Stomach smooth muscle (tissue), 2 donors: ENCODE measurements around the gene ACE2.

ENCODE experiments used
- H3K27ac ChIP-seq: one replicate; pipeline ENCODE4 v1.7.0; 2013; ENCODE audit warnings: mild to moderate bottlenecking, low read length, inconsistent platforms
- H3K27me3 ChIP-seq, 2 donors: one replicate each; pipeline ENCODE4 v1.7.0; 2013; ENCODE audit warnings: low read length in 2 of 2; ENCODE audit not compliant: insufficient read depth in 2 of 2, control insufficient read depth in 1 of 2
- H3K36me3 ChIP-seq, 2 donors: one replicate each; pipeline ENCODE4 v1.7.0; 2013; ENCODE audit warnings: low read length in 2 of 2; ENCODE audit not compliant: control insufficient read depth in 2 of 2, insufficient read depth in 2 of 2
- H3K4me1 ChIP-seq: one replicate; pipeline ENCODE4 v1.7.0; 2013; ENCODE audit warnings: low read length; ENCODE audit not compliant: control insufficient read depth, insufficient read depth
- H3K4me3 ChIP-seq, 2 donors: one replicate each; pipeline ENCODE4 v1.7.0; 2013; ENCODE audit warnings: low read length in 2 of 2
- H3K9ac ChIP-seq, 2 donors: one replicate each; pipeline ENCODE4 v1.7.0; 2013; ENCODE audit warnings: low read length in 2 of 2, mild to moderate bottlenecking in 1 of 2
- H3K9me3 ChIP-seq, 2 donors: one replicate each; pipeline ENCODE4 v1.7.0; 2013; ENCODE audit warnings: low read length in 2 of 2; ENCODE audit not compliant: control insufficient read depth in 2 of 2
- donor health status: healthy.
- donor health status: Pancreatic carcinoma.

Gene ACE2

DNA sequence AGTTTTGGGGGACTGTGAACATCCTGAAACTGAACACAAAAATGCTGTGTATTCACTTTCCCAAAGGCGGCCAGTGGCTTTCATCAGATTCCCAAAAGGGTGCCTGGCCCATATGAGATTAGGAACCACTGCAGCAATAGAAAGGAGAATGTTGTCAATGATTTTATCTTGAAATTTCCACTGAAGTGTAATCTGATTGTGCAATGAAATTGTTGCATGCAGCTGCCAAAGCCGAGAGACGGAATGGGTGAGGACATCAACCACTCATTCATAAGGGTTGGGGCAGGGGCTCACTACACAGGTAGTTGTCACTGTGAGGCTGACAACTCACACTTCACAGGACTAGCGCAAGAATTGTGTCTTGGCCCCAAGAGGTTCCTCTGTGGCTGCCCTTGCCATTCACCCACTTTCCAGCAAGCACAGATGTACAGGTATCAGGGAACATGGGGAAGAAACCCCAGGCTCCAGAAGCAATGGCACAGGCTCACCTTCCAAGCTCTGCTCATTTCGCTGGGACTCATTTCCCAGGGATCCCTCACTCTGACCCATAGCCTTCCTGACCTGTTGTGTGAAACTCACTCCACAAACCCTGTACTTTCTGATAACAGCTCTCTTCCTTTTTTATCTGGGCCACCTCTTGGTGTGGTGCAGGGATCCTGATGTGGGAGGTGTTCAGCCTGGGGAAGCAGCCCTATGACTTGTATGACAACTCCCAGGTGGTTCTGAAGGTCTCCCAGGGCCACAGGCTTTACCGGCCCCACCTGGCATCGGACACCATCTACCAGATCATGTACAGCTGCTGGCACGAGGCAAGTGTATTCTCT is 51.4 kb downstream of the ACE2 start:
- H3K4me3 ChIP-seq = no peak overlapping the region
- no peaks in the 10 kb centered on the region for H3K4me1 ChIP-seq
- H3K36me3 ChIP-seq = no peaks in the 10 kb centered on the region
- no peak overlapping the region for H3K9ac ChIP-seq
- H3K9me3 ChIP-seq = no peaks in the 10 kb centered on the region
- no peak overlapping the region for H3K27ac ChIP-seq
- peaks cover 0 to 5% of the 10 kb centered on the region in 2 donors for H3K27me3 ChIP-seq

DNA sequence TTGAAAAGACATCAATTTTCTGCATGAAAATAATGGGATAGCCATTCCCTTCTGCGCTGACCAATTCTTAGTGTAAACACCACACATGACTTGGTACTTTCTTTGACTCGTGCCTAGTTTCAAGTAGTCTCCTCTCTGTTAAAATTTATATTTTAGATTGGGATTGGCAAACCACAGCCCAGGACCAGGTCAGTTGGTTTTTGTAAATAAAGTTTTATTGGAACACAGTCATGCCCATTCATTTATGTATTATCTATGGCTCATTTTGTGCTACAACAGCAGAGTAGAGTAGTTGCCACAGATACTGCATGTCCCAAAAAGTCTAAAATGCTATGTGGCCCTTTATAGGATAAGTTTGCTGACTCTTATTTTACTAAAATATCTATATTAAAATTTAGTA is 53.4 kb downstream of the ACE2 start:
- H3K36me3 ChIP-seq = no peaks in the 10 kb centered on the region
- peaks cover 0 to 5% of the 10 kb centered on the region in 2 donors for H3K27me3 ChIP-seq
- H3K9ac ChIP-seq = no peak overlapping the region
- no peaks in the 10 kb centered on the region for H3K4me1 ChIP-seq
- H3K9me3 ChIP-seq = peaks cover 0 to 2% of the 10 kb centered on the region in 2 donors
- no peak overlapping the region for H3K27ac ChIP-seq
- no peak overlapping the region for H3K4me3 ChIP-seq

DNA sequence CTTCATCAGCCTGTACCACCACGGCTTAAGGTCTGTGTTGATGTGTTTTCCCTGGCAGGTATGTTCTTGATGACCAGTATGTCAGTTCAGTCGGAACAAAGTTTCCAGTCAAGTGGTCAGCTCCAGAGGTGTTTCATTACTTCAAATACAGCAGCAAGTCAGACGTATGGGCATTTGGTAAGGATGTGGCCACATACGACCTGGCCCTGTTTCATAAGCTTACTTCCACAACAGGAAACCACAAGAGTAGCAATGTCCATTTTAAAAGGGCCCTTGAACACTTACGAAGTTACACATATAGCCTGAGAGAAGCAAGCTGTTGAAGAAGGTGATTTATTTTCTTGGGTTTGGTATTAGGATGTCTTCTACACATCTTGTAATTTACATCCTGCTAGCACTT is 54.0 kb downstream of the ACE2 start:
- Histone ChIP-seq H3K4me1 (no peaks in the 10 kb centered on the region), H3K4me3 (no peak overlapping the region), H3K27ac (no peak overlapping the region), H3K36me3 (no peaks in the 10 kb centered on the region), H3K9ac (no peak overlapping the region), H3K27me3 (peaks cover 0 to 5% of the 10 kb centered on the region in 2 donors), H3K9me3 (peaks cover 0 to 2% of the 10 kb centered on the region in 2 donors)

- no peaks in the 10 kb centered on the region for H3K4me1 ChIP-seq
- no peak overlapping the region for H3K27ac ChIP-seq
- H3K36me3 ChIP-seq = no peaks in the 10 kb centered on the region
- no peaks in the 10 kb centered on the region for H3K9me3 ChIP-seq
- no peak overlapping the region for H3K9ac ChIP-seq
- no peaks in the 10 kb centered on the region for H3K27me3 ChIP-seq
- H3K4me3 ChIP-seq = no peak overlapping the region
Measured at GRCh38 chrX:15530318-15530717, 70.4 kb downstream of the ACE2 start.

DNA sequence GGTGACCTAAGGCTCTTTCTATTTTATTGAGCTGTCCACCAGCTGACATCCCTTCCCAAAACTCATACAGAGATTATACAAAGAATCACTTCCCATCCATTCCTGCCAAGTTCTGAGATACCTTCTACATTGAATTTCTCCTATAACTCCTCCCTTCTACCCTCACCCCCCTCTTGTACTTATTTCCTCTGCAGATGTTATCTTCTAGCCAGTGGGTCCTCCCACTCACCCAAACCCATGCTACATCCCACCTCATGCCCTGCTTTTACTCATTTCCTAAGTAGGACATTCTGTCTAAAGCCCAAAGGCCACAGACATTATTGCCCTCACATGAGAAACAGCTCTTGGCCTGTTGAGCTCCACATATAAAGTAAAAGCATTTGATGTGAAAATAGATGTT is 71.6 kb downstream of the ACE2 start:
- Histone ChIP-seq H3K9ac (no peak overlapping the region), H3K27me3 (no peaks in the 10 kb centered on the region), H3K4me1 (no peaks in the 10 kb centered on the region), H3K9me3 (no peaks in the 10 kb centered on the region), H3K36me3 (no peaks in the 10 kb centered on the region), H3K4me3 (no peak overlapping the region), H3K27ac (no peak overlapping the region)

GRCh38 chrX:15525664-15526416 is 74.9 kb downstream of the ACE2 start:
- H3K27me3 ChIP-seq = peaks cover 0 to 3% of the 10 kb centered on the region in 2 donors
- no peaks in the 10 kb centered on the region for H3K36me3 ChIP-seq
- H3K27ac ChIP-seq = no peak overlapping the region
- H3K9me3 ChIP-seq = no peaks in the 10 kb centered on the region
- H3K9ac ChIP-seq = no peak overlapping the region
- H3K4me3 ChIP-seq = no peak overlapping the region
- no peaks in the 10 kb centered on the region for H3K4me1 ChIP-seq

GRCh38 chrX:15524417-15524816 is 76.3 kb downstream of the ACE2 start:
- H3K4me1 ChIP-seq = no peaks in the 10 kb centered on the region
- no peak overlapping the region for H3K9ac ChIP-seq
- peaks cover 0 to 5% of the 10 kb centered on the region in 2 donors for H3K27me3 ChIP-seq
- H3K9me3 ChIP-seq = no peaks in the 10 kb centered on the region
- no peak overlapping the region for H3K27ac ChIP-seq
- no peak overlapping the region for H3K4me3 ChIP-seq
- H3K36me3 ChIP-seq = no peaks in the 10 kb centered on the region

GRCh38 chrX:15523088-15523487 is 77.7 kb downstream of the ACE2 start:
- H3K27ac ChIP-seq = no peak overlapping the region
- H3K4me1 ChIP-seq = no peaks in the 10 kb centered on the region
- no peaks in the 10 kb centered on the region for H3K36me3 ChIP-seq
- no peaks in the 10 kb centered on the region for H3K9me3 ChIP-seq
- no peak overlapping the region for H3K4me3 ChIP-seq
- H3K9ac ChIP-seq = no peak overlapping the region
- peaks cover 0 to 5% of the 10 kb centered on the region in 2 donors for H3K27me3 ChIP-seq

GRCh38 chrX:15522464-15522863 is 78.3 kb downstream of the ACE2 start:
- no peak overlapping the region for H3K9ac ChIP-seq
- no peaks in the 10 kb centered on the region for H3K36me3 ChIP-seq
- no peak overlapping the region for H3K4me3 ChIP-seq
- no peaks in the 10 kb centered on the region for H3K4me1 ChIP-seq
- no peaks in the 10 kb centered on the region for H3K9me3 ChIP-seq
- peaks cover 0 to 5% of the 10 kb centered on the region in 2 donors for H3K27me3 ChIP-seq
- H3K27ac ChIP-seq = no peak overlapping the region

DNA sequence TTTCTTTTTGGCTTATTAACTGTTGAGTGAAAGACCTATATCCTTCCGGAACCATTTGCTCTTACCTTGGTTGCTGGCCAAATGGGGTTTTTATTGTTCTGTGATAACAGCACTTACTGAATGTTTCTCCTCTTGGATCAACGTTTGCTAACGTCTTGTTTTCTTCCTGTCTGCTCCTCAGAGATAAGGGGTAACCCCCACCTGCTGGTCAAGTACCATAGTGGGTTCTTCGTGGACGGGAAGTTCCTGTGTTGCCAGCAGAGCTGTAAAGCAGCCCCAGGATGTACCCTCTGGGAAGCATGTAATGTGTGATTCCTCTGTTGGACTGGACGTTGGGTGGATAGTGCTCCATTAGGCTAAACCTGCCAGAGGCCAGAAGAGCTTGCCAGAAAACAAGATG is 84.8 kb downstream of the ACE2 start:
- no peak overlapping the region for H3K4me3 ChIP-seq
- H3K9ac ChIP-seq = no peak overlapping the region
- peaks cover 0 to 5% of the 10 kb centered on the region in 2 donors for H3K27me3 ChIP-seq
- no peaks in the 10 kb centered on the region for H3K4me1 ChIP-seq
- no peak overlapping the region for H3K27ac ChIP-seq
- no peaks in the 10 kb centered on the region for H3K36me3 ChIP-seq
- H3K9me3 ChIP-seq = no peaks in the 10 kb centered on the region

DNA sequence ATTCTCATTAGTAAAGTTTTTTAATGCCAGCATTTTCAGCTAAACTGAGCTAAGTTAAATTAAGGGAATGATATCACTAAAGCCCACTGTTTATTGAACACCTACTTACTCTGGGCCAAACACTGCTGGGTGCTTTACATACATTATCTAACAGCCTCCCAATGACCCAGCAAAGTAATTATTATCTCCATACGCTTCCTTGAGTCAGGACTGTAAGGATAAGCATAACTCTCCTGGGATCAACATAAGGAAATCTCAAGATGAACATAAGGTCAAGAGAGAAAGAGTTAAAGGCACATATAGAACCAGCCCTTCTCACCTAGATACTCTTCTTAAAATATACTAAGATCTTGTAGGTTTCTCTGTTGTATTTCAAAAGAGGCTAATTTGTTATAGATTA is 86.5 kb downstream of the ACE2 start:
- H3K36me3 ChIP-seq = no peaks in the 10 kb centered on the region
- H3K9ac ChIP-seq = no peak overlapping the region
- H3K9me3 ChIP-seq = no peaks in the 10 kb centered on the region
- no peak overlapping the region for H3K27ac ChIP-seq
- no peak overlapping the region for H3K4me3 ChIP-seq
- peaks cover 0 to 6% of the 10 kb centered on the region in 2 donors for H3K27me3 ChIP-seq
- H3K4me1 ChIP-seq = no peaks in the 10 kb centered on the region
